ENCODE measurements around the gene NBPF26. TPM values are rescaled to one million over a fixed set of nuclear protein-coding genes. Genes with fewer than 3 reads are reported as not detected.
"Not testable (repeated sequence)": the region's sequence is repeated elsewhere in the genome, so short reads cannot be mapped to it uniquely, and the experiment has no call there.

Gene NBPF26
- total RNA-seq, 1 experiment from 2014 or later, result 5.2 TPM

DNA sequence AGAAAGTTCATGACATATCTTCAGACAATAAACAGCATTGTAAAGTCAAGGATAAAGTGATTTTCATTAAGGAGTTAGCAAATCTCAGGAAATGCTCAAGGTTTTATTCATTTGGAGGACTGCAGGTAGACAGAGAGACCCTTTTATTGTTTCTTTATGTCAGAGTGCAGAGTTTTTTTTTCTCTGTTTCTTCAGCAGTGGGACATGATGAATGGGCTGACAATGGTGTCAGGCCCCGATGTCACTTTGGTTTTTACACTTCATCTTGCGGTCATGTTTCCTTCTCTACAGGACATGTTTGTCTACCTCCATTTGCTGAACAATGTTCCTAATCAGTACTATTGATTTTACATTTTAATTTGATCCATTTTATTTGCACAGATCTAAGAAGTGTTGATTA lies 134.4 kb downstream of the NBPF26 start:
- not testable (repeated sequence) for DNase-seq (ENCODE audit: low read depth)

DNA sequence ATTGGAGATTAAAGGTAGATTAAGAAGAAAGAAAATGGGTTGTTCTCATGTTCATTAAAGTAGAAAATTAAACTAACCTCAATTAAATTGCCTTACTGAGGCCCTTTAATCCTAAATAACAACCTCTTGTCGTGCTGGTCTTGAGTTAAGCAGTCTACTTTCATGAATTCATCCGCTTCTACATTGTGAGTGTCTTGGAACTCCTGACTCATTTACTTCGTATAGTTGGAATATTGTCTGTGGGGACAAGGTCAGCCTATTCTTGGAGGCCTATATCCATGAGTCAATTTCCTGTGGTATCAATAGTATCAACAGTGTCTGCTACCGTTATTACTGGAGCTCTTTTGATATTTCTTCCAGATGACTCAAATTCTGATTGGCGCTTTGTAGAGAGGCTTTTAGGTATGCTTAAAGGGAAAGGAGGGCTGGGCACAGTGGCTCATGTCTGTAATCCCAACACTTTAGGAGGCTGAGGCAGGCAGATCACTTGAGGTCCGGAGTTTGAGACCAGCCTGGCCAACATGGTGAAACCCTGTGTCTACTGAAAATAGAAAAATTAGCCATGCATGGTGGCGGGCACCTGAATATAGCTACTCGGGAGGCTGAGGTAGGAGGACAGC lies 136.0 kb downstream of the NBPF26 start:
- not testable (repeated sequence) for DNase-seq (ENCODE audit: low read depth)

DNA sequence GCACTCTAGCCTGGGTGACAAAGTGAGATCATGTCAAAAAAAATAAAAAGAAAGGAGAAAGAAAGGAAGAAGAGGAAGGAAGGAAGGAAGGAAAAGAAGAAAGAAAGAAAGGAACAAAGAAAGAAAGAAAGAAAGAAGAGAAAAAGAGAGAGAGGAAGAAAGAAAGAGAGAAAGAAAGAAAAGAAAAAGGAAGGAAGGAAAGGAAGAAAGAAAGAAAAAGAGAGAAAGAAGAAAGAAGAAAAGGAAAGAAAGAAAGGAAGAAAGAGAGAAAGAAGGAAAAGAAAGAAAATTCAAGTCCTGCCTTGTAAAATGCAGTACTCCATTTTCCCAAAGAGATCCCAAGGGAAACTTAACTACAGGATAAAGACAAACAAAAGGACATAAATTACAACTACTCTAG lies 154.5 kb downstream of the NBPF26 start:
- not testable (repeated sequence) for DNase-seq (ENCODE audit: low read depth)

DNA sequence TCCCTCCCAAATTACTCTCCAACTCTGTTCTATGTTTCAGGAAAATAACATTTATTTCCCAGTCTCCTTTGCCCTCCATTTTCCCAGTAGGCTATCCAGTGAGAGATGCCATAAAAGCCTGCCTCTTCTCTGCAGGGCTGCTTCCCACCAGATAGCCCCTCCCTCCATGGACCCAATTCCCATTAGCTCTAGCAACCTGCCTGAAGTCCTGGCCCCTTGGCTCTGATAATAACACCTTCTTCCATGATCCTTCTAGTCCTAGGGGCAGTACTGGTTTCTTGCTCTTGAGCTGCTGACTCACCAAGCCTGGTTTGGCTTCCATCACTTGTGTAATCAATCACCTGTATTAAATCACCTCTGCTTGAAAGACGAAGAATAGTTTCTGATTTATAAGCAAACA lies 156.3 kb downstream of the NBPF26 start:
- not testable (repeated sequence) for DNase-seq (ENCODE audit: low read depth)

DNA sequence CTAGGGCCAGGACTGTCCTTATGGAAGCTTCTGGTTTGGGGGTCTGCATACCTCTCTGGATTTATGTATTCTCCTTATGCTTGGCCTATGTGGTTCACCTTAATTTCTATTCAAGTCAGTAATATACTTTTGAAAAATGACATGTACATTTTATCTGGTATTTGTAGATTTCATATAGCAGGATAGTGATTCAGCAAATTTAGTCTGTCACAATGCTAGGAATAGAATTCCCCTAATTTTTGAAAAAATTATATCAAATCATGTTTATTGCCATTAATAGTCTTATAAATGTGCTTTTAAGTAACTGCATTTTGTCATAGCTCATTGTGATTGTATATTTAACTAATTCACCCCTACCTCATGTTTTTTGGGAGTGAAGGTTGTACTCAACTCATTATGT lies 158.2 kb downstream of the NBPF26 start:
- not testable (repeated sequence) for DNase-seq (ENCODE audit: low read depth)

Other genes with a start within 250 kb of the NBPF26 start
- gene PPIAL4A, start 165.8 kb downstream of the NBPF26 start, total RNA-seq (2014; rRNA removed; shearing (Covaris generic)), result not detected in 2 replicates

All from Daoy (cell line).